GM18517 (cell line): Measurements from ENCODE around the gene PC.

Experiments used
- ATAC-seq: cut with Tn5 transposase; IDR thresholded peaks from one replicate; pipeline ENCODE4 v1.9.1; 2021; ENCODE audit warnings: mild to moderate bottlenecking, moderate library complexity; ENCODE audit not compliant: unreplicated experiment

The PC gene

GRCh38 chr11:66956689-66957290 lies 1.4 kb downstream of the PC start:
- ATAC-seq, result no peak

DNA sequence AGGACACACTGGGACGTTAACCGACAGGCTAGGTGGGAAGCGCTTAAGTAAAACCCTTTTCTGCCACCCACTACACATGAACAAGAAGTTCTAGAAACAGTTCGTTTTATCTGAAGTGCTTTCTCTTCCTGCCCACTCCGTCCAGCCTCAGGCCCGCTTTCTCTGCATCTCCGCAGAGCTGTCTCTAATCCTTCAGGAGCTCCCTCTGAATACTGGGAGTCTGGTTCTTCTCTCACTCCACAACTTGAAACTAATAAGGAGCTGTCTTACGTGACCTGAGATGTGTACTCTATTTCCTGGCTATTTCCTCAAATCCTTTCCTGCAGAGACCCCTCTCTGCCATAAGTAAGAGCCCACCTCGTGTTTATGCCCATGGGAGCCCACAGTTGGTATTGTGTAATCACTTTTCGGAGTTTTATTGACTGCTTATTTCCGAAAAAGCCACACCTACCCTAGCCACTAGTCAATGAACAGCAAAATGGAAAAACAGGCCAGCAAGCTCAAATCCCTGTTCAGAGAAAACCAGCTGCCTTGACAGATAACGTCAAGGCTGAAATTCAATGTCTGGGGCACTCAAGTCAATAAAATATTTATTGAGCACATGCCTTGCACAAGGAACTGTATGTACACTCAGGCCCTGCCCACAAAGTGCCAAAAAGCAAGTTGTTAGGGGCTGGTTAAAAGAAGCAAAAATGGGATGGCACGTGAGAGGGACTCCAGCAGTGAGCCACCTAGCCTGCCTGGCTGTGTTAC lies 4.9 kb downstream of the PC start:
- no peak for ATAC-seq

GRCh38 chr11:66951927-66952337 lies 6.3 kb downstream of the PC start:
- ATAC-seq, result no peak

DNA sequence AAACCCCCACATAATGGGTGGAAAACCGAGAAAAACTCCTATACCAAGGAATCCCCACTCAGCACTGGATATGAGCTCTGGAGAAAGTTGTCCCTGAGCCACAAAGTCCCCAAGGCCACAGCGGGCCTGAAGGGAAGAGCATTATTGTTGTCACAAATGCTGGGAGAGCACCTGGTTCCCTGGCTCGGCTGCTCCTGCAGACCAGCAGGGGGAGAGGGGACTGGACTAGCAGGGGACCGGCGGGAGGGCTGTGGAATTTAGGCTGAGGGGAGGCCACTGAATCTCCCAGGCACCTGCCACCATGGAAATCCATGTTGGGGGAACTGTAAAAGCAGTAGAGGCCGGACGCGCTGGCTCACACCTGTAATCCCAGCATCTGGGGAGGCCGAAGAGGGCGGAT lies 7.0 kb downstream of the PC start:
- no peak for ATAC-seq

- no peak for ATAC-seq
Observed at GRCh38 chr11:66950112-66950535, 8.1 kb downstream of the PC start.

- no peak for ATAC-seq
Observed at GRCh38 chr11:66938582-66939135, 19.5 kb downstream of the PC start.

GRCh38 chr11:66937193-66937733 lies 20.9 kb downstream of the PC start:
- no peak for ATAC-seq

DNA sequence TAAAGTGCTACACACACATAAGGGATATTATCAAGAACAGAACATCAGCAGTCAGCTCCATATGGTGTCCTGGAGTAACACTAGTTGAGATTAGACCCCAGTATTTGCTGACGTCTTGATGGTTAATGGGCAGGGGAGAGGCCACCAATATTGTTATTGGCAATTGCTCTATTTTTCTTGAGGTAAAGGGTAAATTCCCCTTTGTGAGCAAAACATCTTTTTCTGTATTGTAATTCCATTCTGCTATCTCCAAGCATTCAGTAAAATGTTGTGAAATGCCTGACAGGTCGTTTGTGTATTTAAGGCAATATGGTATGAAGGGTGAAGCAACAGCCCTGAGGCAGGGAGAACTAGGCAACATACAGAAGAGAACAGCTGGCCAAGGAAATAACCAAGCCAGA lies 21.9 kb downstream of the PC start:
- no peak for ATAC-seq

DNA sequence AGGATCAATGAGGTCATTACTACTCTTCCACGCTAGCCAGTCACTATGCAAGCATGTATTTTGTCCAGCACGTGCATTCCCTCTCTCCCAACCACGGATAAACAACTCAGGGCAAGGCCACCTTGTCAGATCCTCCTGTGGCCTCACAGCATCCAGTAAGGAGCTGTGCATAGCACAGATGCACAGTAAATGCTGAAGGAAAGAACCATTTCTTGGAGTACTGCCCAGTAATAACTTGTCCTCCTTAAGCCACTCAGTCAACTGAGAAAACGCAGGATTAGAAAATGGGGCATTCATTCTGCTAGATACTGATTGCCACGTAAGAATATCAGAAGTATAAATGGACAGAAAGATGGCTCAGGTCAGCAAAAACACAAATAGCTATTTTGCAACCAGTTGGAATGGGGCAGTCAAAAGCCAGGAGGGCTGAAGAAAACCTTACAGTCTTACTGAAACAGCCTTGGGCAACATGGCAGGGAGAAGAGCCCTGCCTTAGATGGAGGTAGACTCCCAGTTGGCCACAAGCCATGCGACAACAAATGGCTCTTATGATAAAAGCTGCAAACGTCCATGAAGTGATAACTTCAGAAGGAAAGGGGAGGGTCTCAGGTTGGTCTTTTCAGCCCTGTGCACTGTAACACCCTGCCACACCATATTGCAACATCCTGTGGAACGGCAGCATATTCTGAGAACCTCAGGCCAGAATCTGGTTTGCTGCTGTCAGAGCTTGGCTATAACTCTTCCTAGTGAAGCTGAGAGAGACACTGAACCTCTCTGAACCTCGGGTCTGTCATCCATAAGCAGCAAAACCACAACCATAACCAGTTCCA lies 23.0 kb downstream of the PC start:
- ATAC-seq, result no peak

GRCh38 chr11:66933531-66933930 lies 24.7 kb downstream of the PC start:
- no peak for ATAC-seq

- ATAC-seq, result no peak
Observed at GRCh38 chr11:66932543-66932942, 25.6 kb downstream of the PC start.

- ATAC-seq, result no peak
Observed at GRCh38 chr11:66929753-66930152, 28.4 kb downstream of the PC start.

- ATAC-seq, result no peak
Observed at GRCh38 chr11:66924272-66924671, 33.9 kb downstream of the PC start.

DNA sequence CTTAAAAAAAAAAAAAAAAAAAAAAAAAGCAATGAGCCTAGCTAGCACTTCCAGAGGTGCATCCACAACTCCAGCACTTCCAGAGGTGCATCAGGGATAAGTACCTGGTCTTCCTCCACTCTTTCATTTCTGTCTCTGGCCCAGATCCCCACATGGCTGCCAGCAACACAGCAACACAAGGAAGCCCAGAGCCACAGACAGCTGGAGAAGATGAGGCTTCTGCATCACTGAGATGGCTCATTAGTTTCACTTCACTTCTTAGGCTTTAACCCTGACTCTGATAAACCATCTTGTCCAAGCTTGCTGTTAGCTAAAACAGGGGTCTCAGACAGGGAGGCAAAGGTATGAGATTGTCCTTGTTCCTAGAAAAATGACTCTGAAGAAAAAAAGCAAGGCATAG lies 35.6 kb downstream of the PC start:
- no peak for ATAC-seq

- no peak for ATAC-seq
Observed at GRCh38 chr11:66920978-66921784, 37.0 kb downstream of the PC start.

DNA sequence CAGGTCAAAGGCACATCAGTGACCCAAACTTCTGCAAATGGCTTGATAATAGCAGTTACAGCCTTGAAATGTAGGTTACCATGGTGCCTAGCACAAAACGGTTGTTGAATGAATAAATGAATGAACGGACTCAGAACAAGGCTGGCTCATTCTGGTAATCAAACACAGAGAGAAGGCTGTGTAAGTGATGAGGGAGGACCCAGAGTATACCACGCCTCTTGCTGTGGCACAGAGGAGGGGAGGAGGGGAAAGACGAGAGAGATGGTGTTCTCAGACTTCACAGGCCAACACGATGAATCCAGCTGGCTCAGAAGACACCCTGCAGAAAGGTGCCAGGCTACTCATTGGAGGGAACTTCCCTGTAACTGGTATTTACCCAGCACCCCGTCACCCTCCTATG lies 38.3 kb downstream of the PC start:
- ATAC-seq, result no peak

- no peak for ATAC-seq
Observed at GRCh38 chr11:66918741-66919140, 39.4 kb downstream of the PC start.

DNA sequence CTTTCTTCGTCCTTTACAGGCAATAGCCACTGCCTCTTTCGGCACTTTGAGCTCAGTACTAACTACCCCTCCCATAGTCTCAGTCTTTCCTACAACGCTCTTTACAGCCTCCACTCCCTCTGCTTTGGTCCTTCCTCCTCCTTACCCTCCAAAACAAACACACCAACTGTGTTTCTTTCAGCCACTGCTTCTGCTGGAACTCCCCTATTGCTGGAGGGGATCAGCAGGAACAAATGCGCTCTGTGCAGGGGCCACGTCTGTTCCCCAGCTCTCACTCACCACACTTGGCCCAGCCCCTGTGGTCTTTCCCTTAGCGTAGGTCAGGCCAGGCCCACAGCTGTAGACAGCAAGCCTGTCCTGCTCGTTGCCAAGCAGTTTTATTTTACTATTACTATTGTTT lies 42.3 kb downstream of the PC start:
- no peak for ATAC-seq

DNA sequence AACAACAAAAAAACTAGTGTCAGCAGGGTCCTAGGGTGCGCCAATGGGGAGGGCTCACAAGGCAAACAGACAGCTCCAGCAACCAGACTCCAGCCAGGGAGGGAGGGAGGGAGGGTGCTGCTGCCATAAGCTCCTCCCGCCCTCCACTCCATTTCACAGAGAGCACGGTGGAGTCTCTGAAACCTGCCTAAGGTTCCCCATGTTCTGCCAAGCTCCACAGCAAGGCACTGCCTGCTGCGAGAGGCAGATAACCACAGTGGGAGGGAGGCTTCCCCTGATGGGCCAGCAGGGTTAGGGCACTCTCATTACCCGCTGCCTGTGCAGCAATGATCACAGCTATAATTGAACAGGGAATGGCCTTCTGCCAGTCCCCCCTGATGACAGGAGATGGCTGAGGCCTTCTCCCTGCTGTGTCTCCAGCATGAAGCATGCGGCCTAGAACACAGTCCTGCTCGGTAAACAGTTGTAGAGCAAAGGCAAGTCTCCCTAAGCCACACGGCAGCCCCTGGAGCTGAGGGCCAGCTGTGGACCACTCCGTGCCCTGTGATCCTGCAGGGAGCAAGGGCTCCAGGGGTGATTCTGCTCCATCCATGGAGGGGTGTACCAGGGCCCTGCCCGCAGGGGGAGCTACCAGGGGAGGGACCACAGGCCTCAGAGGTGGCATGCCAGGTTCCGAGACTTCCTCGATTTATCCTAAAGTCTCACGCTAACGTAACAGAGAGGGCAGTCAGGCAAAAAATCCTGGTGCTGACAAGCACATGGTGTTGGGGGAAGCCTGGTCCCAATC lies 42.9 kb downstream of the PC start:
- ATAC-seq, result no peak

- no peak for ATAC-seq
Observed at GRCh38 chr11:66914505-66914904, 43.7 kb downstream of the PC start.
